Stimulated activated CD8-positive, alpha-beta memory T cell treated with anti-CD3 and anti-CD28 coated beads, Interleukin-7, amount 100 ng/mL, for 48 hours (primary cell): ENCODE results near the gene STXBP3.

Source experiments
- DNase-seq, 2 donors: peaks; one replicate each; pipeline ENCODE4 v3.0.0-alpha.2; 2020; ENCODE audit warnings: low read depth in 1 of 2; ENCODE audit errors: extremely low read depth in 1 of 2

The STXBP3 gene

DNA sequence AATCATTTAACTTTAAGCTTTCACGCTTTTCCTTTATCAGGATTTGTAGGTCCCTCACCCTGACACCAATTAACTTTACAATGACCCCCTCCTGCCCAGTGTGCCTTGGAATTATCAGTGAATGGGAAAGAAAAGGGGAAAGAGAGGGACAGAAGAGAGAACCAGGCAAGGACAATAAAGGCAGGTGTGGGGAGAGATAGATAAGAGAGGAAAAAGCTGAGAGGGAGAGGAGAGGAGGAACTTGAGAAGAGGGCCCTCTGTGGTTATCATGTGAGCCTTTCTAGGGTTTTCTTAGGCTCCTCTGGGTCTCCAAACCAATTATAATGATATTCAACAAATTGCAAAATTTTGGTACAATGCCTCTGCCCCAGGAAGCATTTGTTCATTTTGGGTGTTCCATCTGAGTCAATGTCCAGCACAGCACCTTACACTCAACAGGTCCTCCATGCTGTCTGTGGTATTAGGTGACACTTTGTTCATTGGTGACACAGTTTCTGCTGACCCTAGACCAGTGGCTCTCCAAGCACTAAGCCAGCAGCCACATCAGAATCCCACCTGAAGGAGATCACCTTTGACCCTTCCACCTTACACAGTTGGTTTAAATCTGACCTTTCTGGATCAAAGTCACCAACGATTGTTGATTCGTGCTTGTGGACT lies 96.2 kb downstream of the STXBP3 start:
- DNase-seq = no peak

DNA sequence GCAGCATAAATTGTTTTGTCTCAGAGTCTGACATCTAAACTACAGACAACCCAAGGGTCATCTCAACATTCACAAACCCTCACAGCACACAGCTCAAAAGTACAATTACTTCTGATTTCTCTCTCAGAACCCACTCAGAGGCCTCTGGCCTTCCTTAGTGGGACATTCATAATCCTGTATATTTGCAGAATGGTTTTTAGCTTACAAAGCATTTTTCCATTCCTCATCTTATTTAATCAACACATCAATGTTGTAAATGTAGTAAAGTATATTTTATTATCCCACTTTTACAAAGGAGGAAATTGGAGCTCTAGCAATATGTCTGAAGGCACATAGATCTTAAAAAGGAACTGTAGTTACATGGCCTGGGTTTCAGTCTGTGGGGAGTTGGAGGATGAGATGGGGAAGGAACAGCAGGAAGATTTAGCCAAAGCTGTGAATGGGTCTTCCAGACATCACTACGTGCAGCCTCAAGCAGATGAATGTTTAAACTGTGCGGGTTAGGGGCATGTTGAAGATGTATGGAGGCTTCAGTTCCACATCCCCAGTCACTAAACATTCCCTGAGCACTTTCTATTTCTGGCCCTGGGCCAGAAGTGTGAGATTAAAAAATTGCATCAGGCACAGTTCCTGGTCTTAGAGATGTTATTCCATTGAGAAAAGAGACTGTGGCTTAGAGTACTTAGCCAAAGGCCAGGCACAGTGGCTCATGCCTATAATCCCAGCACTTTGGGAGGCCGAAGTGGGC lies 97.1 kb downstream of the STXBP3 start:
- no peak for DNase-seq

DNA sequence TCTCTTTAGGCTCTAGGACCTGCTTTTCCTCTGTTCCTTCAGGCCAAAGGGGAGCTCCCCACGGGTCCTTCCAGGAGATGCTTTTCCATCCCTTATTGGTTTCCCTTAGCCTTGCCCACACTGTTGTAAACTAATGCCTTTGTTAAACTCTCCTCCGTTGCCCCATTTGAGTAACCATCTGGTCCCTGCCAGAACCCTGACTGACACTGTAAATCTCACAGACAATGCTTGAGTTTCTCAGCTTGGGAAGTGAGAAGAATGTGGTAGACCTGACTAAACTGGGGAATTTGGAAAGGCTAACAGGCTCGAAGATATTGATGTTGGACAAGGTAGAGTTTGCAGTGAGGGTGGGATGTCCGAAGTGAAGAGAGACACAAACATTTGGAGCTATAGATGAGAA lies 99.0 kb downstream of the STXBP3 start:
- DNase-seq = no peak

DNA sequence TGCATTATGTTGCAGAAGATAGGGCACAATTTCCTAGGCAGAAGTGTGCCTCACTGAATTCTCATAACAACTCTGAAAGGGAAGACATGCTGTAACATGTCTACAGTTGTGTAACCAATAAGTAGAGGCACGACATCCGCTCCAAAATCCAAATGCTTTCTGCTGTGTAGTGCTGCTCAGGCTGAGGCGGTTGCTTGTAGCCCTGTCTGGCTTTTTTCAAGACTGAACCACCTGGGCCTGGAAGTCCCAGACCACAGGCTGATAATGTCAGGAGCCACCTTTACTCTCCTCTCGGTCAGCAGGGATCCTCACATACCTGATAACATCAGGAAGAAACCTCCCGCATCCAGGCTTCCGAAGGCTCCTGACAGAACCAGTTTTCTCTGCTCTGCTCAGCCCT lies 99.5 kb downstream of the STXBP3 start:
- DNase-seq = no peak

DNA sequence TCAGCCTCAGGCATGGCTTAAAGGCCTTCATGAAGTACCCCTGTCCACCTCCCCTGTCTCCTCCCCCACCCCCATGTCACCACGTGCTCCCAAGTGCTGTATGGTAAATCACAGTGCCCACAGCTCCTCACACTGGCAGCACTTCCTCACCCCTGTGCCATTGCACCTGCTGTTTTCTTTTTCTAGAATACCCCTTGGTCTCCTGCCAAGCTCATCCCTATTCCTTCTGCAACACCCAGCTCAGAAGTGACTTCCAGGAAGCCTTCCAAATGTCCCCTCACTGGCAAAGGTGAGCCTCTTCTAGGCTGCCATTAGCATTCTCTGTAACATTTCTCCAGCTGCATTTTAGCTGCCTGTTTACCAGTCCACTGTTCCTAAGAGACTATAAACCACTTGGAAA lies 101.0 kb downstream of the STXBP3 start:
- DNase-seq = no peak

DNA sequence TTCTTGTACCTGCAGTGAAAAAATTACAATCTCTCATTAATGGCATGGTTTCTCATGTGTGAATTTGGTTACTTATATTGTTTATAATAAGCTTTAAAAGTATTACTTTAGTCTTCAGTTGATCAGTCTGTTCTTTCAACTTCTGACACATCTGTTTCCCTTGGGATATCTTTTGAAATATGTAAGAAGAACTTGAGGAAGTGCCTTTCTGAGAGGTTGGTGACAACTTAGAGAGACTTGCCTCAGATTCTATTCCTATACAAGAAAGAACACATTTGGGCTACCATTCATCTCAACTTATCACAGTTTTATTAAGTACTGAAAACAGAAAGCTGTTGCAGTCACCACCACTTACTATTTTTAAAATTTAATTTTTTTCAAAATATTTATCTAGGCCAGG lies 102.3 kb downstream of the STXBP3 start:
- no peak for DNase-seq

DNA sequence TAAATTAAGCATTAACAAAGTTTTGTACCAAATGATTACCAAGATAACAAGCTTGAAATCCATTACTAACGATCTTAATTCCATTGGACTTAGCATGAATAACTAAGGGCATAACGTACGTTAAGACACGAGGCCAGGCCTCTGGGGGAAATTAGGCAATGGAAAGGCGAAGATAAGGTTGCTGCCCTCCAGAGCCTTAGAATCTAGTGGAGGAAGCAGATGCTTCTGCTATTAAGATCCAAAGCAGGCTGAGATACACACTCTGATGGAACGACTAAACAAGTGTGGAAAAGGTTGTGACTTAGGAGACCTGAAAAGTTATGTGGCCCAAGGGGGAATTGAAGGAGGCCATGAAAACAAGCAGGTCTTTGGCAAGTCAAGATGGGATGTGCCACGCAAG lies 104.5 kb downstream of the STXBP3 start:
- no peak for DNase-seq

DNA sequence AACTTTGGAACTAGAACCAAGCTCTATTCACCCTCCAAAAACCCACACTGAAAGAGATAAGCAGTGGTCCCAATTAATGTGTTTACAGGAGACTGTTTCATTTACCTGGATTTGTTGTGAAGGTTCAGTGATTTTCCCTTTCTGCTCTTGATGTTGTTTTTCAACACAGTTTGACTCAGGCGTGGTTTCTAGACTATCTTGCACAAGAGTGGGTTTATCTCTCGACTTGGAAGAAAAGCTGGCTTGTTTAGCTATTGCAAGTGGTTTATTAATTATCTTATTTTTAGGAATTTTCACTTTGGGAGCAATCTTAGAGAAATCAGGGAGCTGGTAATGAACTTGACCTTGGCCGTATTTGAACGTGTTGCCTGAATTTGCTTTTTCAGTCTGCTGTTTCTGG lies 105.1 kb downstream of the STXBP3 start:
- no peak for DNase-seq

DNA sequence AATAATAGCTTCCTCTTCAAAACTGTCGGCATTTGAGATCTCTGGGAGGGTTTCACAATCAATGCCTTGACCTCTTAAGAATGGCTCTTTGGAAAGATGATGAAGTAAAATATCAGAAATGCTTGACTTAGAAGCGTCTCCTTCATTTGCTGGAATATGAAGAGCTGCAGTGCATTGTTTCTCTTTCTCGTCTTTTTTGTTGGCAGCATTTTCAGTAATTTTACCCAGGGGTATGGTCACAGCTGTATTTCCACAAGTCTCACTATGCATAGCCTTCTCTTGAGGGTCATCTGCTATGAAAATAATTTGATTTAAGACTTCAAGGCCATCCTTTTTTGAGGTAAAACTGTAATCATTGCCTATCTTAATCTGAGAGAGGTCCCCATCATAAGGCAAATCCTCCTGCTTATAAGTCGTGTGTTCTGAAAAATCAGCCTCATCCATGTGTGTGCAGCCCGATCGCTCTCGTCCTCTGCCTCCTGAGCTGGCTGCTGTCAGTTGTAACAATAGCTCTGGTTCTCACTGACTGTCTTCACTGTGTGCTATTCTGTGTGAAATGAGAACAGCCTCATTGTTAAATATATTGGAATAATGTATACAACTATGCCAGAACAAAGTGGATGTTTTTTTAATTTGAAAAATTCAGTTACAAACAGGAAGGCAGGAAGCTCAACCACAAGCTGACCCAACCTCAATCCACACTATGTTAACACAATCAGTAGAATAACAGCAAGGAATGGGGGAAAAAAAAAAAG lies 105.9 kb downstream of the STXBP3 start:
- DNase-seq = no peak

DNA sequence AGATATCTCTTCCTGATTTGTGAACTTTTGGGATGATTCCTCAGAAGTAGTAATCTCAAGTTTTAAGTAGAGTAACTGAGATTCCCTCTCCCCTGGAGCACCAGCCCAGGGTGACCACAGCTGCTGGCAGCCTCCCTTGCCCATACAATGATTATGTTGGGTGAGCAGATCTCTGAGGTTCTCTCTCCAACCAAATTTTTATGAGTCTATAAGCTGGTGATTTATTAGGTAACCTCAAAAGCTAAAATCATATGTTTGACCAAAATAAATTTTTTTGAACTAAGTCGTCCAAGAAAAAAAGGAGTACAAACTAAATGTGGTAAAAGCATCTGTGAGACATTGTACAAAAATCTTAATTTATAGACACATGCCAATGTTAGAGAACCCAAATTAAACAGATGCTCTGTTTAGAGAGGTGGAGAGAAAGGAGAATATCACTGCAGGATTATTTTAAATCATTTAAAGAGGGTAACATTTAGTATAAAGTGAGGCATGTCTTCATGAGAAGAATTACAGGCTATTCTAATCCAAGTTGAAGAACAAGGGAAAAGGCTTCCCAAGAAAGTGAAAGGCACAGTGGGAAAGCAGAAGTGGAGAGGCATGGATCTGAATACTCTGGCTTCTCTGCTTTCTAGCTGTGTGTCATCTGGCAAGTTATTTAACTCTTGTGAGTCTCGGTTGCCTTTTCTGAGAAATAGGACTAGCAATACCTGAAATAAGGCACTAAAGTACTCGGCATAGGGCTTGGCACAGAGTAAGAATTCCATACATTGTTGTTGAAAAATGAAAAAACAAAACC lies 107.9 kb downstream of the STXBP3 start:
- DNase-seq = no peak

DNA sequence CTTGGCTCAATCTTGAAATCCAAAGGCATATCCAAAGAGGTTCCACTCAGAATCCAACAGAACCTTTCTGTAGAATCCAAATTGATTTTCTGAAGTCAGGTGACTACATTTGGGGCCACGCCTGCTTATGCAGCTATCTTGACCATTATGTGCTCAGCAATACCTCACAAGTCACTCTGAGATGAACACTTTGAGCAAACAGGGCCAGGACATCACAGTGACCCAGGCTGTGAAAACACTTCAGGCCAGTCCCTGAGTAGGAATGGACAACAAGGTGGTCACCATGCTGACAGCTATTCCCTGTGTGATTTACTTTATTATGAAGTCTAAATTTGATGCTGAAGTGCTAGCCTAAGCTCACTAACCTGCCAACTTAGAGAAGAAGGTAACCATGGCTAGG lies 110.5 kb downstream of the STXBP3 start, which contains the start of gene AKNAD1:
Gene AKNAD1 (minus strand): TSS at position 101 of the 400 bp plus-strand sequence. CDS start 4,430 bp downstream, outside the sequence.
- no peak for DNase-seq

DNA sequence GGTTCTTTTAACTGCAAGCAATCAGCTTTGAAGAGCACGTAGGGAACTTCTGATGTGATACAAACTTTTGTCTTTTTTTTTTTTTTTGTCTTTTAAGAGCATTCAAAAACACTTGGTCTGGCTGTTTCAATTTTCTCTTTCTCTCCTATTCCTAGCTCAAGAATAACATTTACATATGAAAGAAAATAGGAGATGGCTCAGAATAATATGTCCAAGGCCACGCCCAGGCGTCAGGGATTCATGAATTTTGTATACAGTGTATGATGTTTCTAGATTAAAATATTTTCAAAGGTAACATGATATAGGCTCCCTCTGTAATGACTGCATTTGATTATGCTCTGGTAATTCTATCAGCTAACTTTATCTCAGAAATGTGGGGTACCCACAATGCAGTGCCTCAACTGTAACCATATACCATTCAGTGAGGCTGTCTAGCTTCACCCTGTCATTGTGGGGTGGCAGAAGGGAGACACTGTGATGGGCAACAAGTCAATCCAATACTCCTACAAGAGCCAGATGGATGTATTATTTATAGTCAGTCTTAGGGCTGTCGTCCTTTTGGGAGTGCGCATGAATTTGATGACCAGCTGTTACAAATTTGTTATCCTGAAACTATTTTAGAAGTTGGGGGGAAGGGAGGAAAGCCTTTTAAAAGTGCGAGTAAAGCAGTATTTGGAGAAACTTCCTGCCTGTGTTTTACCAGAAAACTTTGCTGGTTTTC lies 111.9 kb downstream of the STXBP3 start:
- DNase-seq = no peak
